Trophoblast cell (in vitro differentiated cells and primary cell): ENCODE data around the gene SDR42E1.
A peak's percentile ranks its signal among the peaks of the same experiment; 100 is the strongest.

ENCODE experiments used
- DNase-seq, 2 donors: peaks; one replicate each; pipeline ENCODE4 v3.0.0-alpha.2; 2016
- H2AFZ ChIP-seq: 2 replicates; pipeline ENCODE4 v1.6.1; 2013; ENCODE audit warnings: low read length, moderate library complexity, mild to moderate bottlenecking; ENCODE audit not compliant: insufficient read depth, poor library complexity
- H2AK5ac ChIP-seq: 2 replicates; pipeline ENCODE4 v1.6.1; 2013; ENCODE audit warnings: mild to moderate bottlenecking, low read length
- H2BK120ac ChIP-seq: 2 replicates; pipeline ENCODE4 v1.6.1; 2013; ENCODE audit warnings: low read length, mild to moderate bottlenecking, moderate library complexity; ENCODE audit not compliant: insufficient read depth, poor library complexity
- H2BK12ac ChIP-seq: 2 replicates; pipeline ENCODE4 v1.6.1; 2013; ENCODE audit warnings: mild to moderate bottlenecking, low read length, moderate library complexity
- H2BK5ac ChIP-seq: 2 replicates; pipeline ENCODE4 v1.6.1; 2013; ENCODE audit warnings: low read length, low read depth, moderate library complexity, mild to moderate bottlenecking; ENCODE audit not compliant: poor library complexity
- H3K14ac ChIP-seq: 2 replicates; pipeline ENCODE4 v1.6.1; 2013; ENCODE audit warnings: mild to moderate bottlenecking, low read length
- H3K18ac ChIP-seq: 2 replicates; pipeline ENCODE4 v1.6.1; 2013; ENCODE audit warnings: mild to moderate bottlenecking, low read length
- H3K23ac ChIP-seq: 2 replicates; pipeline ENCODE4 v1.6.1; 2013; ENCODE audit warnings: low read length
- H3K27ac ChIP-seq: 2 replicates; pipeline ENCODE4 v1.5.1; 2013; ENCODE audit warnings: low read depth, mild to moderate bottlenecking, inconsistent platforms, low read length, moderate library complexity
- H3K27me3 ChIP-seq: 2 replicates; pipeline ENCODE4 v1.6.1; 2013; ENCODE audit warnings: inconsistent platforms, mild to moderate bottlenecking, low read length, moderate library complexity; ENCODE audit not compliant: insufficient read depth
- H3K36me3 ChIP-seq, 2 experiments: 1 replicate in 1 of 2; 2 replicates in 1 of 2; pipeline ENCODE4 v1.6.1; 2013; ENCODE audit warnings: low read length in 2 of 2, mild to moderate bottlenecking in 2 of 2, moderate library complexity in 1 of 2; ENCODE audit not compliant: insufficient read depth in 2 of 2, control insufficient read depth in 1 of 2
- H3K4ac ChIP-seq: 2 replicates; pipeline ENCODE4 v1.6.1; 2013; ENCODE audit warnings: low read depth, mild to moderate bottlenecking, low read length, moderate library complexity
- H3K4me1 ChIP-seq, 2 experiments: 1 replicate in 1 of 2; 2 replicates in 1 of 2; pipeline ENCODE4 v1.6.1; 2013; ENCODE audit warnings: low read length in 2 of 2, mild to moderate bottlenecking in 2 of 2, moderate library complexity in 1 of 2; ENCODE audit not compliant: insufficient read depth in 2 of 2, control insufficient read depth in 1 of 2
- H3K4me2 ChIP-seq: 2 replicates; pipeline ENCODE4 v1.6.1; 2013; ENCODE audit warnings: inconsistent platforms, mild to moderate bottlenecking, low read length, moderate library complexity
- H3K4me3 ChIP-seq: 2 replicates; pipeline ENCODE4 v1.5.1; 2013; ENCODE audit warnings: mild to moderate bottlenecking, low read depth, low read length, inconsistent platforms
- H3K79me1 ChIP-seq: one replicate; pipeline ENCODE4 v1.6.1; 2013; ENCODE audit warnings: low read length
- H3K79me2 ChIP-seq: 2 replicates; pipeline ENCODE4 v1.6.1; 2013; ENCODE audit warnings: low read length, mild to moderate bottlenecking; ENCODE audit not compliant: control insufficient read depth, insufficient read depth, poor library complexity
- H3K9ac ChIP-seq: 2 replicates; pipeline ENCODE4 v1.6.1; 2013; ENCODE audit warnings: mild to moderate bottlenecking, low read length
- H3K9me3 ChIP-seq: 2 replicates; pipeline ENCODE4 v1.6.1; 2013; ENCODE audit warnings: low read depth, mild to moderate bottlenecking, control low read depth, inconsistent platforms, low read length; ENCODE audit not compliant: insufficient read depth
- H4K12ac ChIP-seq: 2 replicates; pipeline ENCODE4 v1.6.1; 2013; ENCODE audit warnings: low read depth, mild to moderate bottlenecking, low read length, moderate library complexity
- H4K8ac ChIP-seq: 2 replicates; pipeline ENCODE4 v1.6.1; 2013; ENCODE audit warnings: low read depth, mild to moderate bottlenecking, low read length, moderate library complexity
- H4K91ac ChIP-seq: one replicate; pipeline ENCODE4 v1.6.1; 2013; ENCODE audit warnings: low read depth, mild to moderate bottlenecking, low read length, moderate library complexity
- WGBS: extraction: QIAGEN DNeasy Blood & Tissue Kit; methylation state at CpG from one replicate; pipeline ENCODE4 v1.1.7; 2013; ENCODE audit warnings: missing lambda C conversion rate; ENCODE audit not compliant: insufficient read length, insufficient coverage; ENCODE audit errors: extremely low coverage; 5-methylcytosine and 5-hydroxymethylcytosine counted together

The SDR42E1 gene

GRCh38 chr16:82033683-82034300 is 22.5 kb upstream of the SDR42E1 start:
- Histone ChIP-seq H3K27ac (no peak overlapping the region), H4K8ac (no peak overlapping the region), H3K18ac (no peak overlapping the region), H3K14ac (no peak overlapping the region), H3K4me3 (peak overlapping the region; percentile 15), H3K79me1 (no peaks in the 10 kb centered on the region), H2BK5ac (no peak overlapping the region), H3K4me1 (peaks cover 0 to 4% of the 10 kb centered on the region in 2 experiments), H3K9ac (no peak overlapping the region), H2AFZ (no peak overlapping the region), H4K12ac (no peak overlapping the region), H3K4ac (no peak overlapping the region), H4K91ac (no peak overlapping the region), H3K79me2 (no peaks in the 10 kb centered on the region), H3K4me2 (no peak overlapping the region), H3K27me3 (no peaks in the 10 kb centered on the region), H3K9me3 (no peaks in the 10 kb centered on the region), H2AK5ac (no peak overlapping the region), H3K36me3 (no peaks in the 10 kb centered on the region), H3K23ac (peak overlapping the region; percentile 30), H2BK12ac (no peak overlapping the region), H2BK120ac (no peak overlapping the region)
- no CpG with 5 or more reads among the region's 8 CpGs for WGBS
- DNase-seq = no peak

DNA sequence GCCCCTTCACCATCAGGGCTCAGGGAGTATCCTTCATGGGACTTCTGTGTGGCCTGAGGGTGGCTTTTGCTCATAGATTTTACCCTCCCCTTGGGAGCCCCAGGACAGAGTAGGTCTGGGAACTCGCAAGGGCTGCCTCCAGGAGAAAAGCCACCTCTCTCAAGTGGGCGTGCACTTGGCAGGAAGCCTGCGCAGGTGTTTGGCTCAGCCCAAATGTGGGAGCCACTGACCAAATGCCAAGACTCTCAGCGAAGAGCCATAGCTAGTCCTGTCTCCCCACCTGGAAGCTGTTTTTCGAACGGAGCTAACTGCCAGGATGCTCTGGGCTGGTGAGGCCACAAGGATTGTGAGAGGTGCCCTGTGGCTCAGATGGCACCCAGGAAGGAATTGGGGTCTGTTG is 21.7 kb upstream of the SDR42E1 start:
- Histone ChIP-seq H2AK5ac (no peak overlapping the region), H3K79me1 (no peaks in the 10 kb centered on the region), H4K91ac (no peak overlapping the region), H3K4me3 (no peak overlapping the region), H2BK5ac (no peak overlapping the region), H3K9ac (no peak overlapping the region), H3K9me3 (no peaks in the 10 kb centered on the region), H3K4me2 (no peak overlapping the region), H3K14ac (no peak overlapping the region), H3K4me1 (peaks cover 0 to 4% of the 10 kb centered on the region in 2 experiments), H3K4ac (no peak overlapping the region), H3K27ac (no peak overlapping the region), H2BK12ac (no peak overlapping the region), H3K23ac (no peak overlapping the region), H3K27me3 (no peaks in the 10 kb centered on the region), H3K79me2 (no peaks in the 10 kb centered on the region), H4K12ac (no peak overlapping the region), H2BK120ac (no peak overlapping the region), H4K8ac (no peak overlapping the region), H2AFZ (no peak overlapping the region), H3K36me3 (no peaks in the 10 kb centered on the region), H3K18ac (no peak overlapping the region)
- WGBS = no CpG with 5 or more reads among the region's 6 CpGs
- no peak for DNase-seq

- no peaks in the 10 kb centered on the region for H3K9me3 ChIP-seq
- no peaks in the 10 kb centered on the region for H3K27me3 ChIP-seq
- H3K9ac ChIP-seq = no peak overlapping the region
- no peak overlapping the region for H3K4ac ChIP-seq
- DNase-seq = peak; percentile 29 to 64
- H3K36me3 ChIP-seq = no peaks in the 10 kb centered on the region
- H3K79me2 ChIP-seq = no peaks in the 10 kb centered on the region
- no peak overlapping the region for H3K18ac ChIP-seq
- no peak overlapping the region for H2BK120ac ChIP-seq
- H3K23ac ChIP-seq = no peak overlapping the region
- no peak overlapping the region for H4K91ac ChIP-seq
- H2AFZ ChIP-seq = no peak overlapping the region
- H2BK12ac ChIP-seq = no peak overlapping the region
- H2AK5ac ChIP-seq = no peak overlapping the region
- no peak overlapping the region for H4K12ac ChIP-seq
- H3K4me1 ChIP-seq = peaks cover 0 to 4% of the 10 kb centered on the region in 2 experiments
- no peak overlapping the region for H4K8ac ChIP-seq
- no peak overlapping the region for H3K4me3 ChIP-seq
- H3K4me2 ChIP-seq = no peak overlapping the region
- no peak overlapping the region for H2BK5ac ChIP-seq
- no CpG with 5 or more reads among the region's 13 CpGs for WGBS
- no peak overlapping the region for H3K27ac ChIP-seq
- no peaks in the 10 kb centered on the region for H3K79me1 ChIP-seq
- no peak overlapping the region for H3K14ac ChIP-seq
These were observed 20.1 kb upstream of the SDR42E1 start for GRCh38 chr16:82031116-82032084.

DNA sequence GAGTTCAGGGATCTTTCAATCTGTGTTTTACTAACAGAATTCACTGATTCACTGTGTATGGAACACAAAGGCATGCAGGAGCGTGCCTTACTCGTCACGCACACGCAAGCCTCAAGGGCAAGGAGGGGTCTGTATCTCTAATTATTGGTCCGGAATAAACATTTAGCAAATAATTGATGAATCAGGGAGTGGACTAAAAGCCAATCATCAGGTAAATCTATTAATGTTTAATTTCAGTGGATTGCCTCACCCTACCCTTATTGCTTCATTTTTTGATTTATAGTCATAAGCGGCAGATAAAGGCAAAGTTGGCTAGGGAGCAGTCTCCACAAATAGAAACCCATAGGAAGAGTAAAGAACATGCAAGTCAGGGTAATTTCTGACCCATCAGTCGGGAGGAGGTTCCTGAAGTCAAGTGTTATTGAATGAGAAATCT is 16.4 kb upstream of the SDR42E1 start:
- no peak overlapping the region for H3K4ac ChIP-seq
- no peak overlapping the region for H2BK120ac ChIP-seq
- H4K12ac ChIP-seq = no peak overlapping the region
- H3K27me3 ChIP-seq = no peaks in the 10 kb centered on the region
- no peak overlapping the region for H4K8ac ChIP-seq
- no peak overlapping the region for H3K23ac ChIP-seq
- no peak overlapping the region for H3K4me3 ChIP-seq
- H2AK5ac ChIP-seq = no peak overlapping the region
- H4K91ac ChIP-seq = no peak overlapping the region
- no peak overlapping the region for H3K18ac ChIP-seq
- H3K9me3 ChIP-seq = no peaks in the 10 kb centered on the region
- no peak for DNase-seq
- no peak overlapping the region for H2AFZ ChIP-seq
- no CpG with 5 or more reads among the region's 7 CpGs for WGBS
- no peaks in the 10 kb centered on the region for H3K4me1 ChIP-seq
- no peaks in the 10 kb centered on the region for H3K79me2 ChIP-seq
- no peak overlapping the region for H2BK12ac ChIP-seq
- no peaks in the 10 kb centered on the region for H3K79me1 ChIP-seq
- H3K36me3 ChIP-seq = no peaks in the 10 kb centered on the region
- no peak overlapping the region for H3K9ac ChIP-seq
- H3K4me2 ChIP-seq = no peak overlapping the region
- no peak overlapping the region for H2BK5ac ChIP-seq
- no peak overlapping the region for H3K27ac ChIP-seq
- H3K14ac ChIP-seq = no peak overlapping the region
